Adrenal gland (tissue), 12 donors: Measurements from ENCODE around the gene GUCA1A. TPM values are rescaled to one million over a fixed set of nuclear protein-coding genes. Genes with fewer than 3 reads are reported as not detected.

Experiments
- DNase-seq, 7 donors: peaks; one replicate each; pipeline ENCODE4 v3.0.0-alpha.2; 2019 to 2020
- H3K27ac ChIP-seq, 5 donors: fragments of 200-600 bp; sonication (generic) in 4 of 5; 1 replicate in 3 of 5; 2 replicates in 2 of 5; pipeline versions ENCODE4 v1.5.1 to v1.8.0; 2016 to 2020; ENCODE audit warnings: mild to moderate bottlenecking in 1 of 5
- H3K27me3 ChIP-seq: fragments of 200-600 bp; 2 replicates; pipeline ENCODE4 v1.8.0; 2021
- H3K36me3 ChIP-seq, 2 donors: fragments of 200-600 bp; replicated peaks in 1 of 2; 1 replicate in 1 of 2; 2 replicates in 1 of 2; pipeline versions ENCODE4 v1.5.1 to v1.8.0; 2018 to 2022
- H3K4me1 ChIP-seq, 2 donors: fragments of 200-600 bp; replicated peaks in 1 of 2; 1 replicate in 1 of 2; 2 replicates in 1 of 2; pipeline versions ENCODE4 v1.5.1 to v1.8.0; 2018 to 2021
- H3K4me3 ChIP-seq, 4 donors: fragments of 200-600 bp; sonication (generic) in 3 of 4; one replicate each; pipeline ENCODE4 v1.5.1; 2016 to 2018
- H3K9me3 ChIP-seq, 3 donors: fragments of 200-600 bp; sonication (generic) in 1 of 3; replicated peaks in 1 of 3; 1 replicate in 2 of 3; 2 replicates in 1 of 3; pipeline versions ENCODE4 v1.5.1 to v1.8.0; 2016 to 2021
- POLR2A ChIP-seq, 2 donors: fragments of 450-650 bp; IDR thresholded peaks; one replicate each; pipeline ENCODE4 v1.6.1; 2017; ENCODE audit warnings: antibody characterized with exemption in 2 of 2, mild to moderate bottlenecking in 2 of 2, moderate library complexity in 1 of 2
- WGBS, 4 donors: extraction: QIAGEN DNeasy Blood & Tissue Kit in 2 of 4; methylation state at CpG; one replicate each; pipeline versions ENCODE4 v1.1.5 to v1.1.7; 2013 to 2017; 5-methylcytosine and 5-hydroxymethylcytosine counted together
- intact Hi-C, 2 donors: fragments of 100-400 bp; cut with DNase I; formaldehyde crosslinking; loops; one replicate each; pipeline versions ENCODE4 v1.14.1 to v1.15.0; 2022 to 2023
- polyA plus RNA-seq, 3 donors: library from polyadenylated mRNA; stranded (reverse); fragments of 200-250 nt in 2 of 3; fragments of 350-450 nt in 1 of 3; fragmentation: Illumina TruSeq in 1 of 3; extraction: RNeasy Lipid Tissue Mini Kit (QIAGEN cat#74804) in 1 of 3; gene quantifications; one replicate each; pipeline ENCODE4 v1.2.3, GENCODE V29; 2013 to 2014
- total RNA-seq, 9 donors: library from RNA; depleted of rRNA in 4 of 9; stranded (reverse); fragments of >200 nt in 4 of 9; fragments of 120-200 nt in 1 of 9; fragmentation: NEBNext Ultra II Directional in 1 of 9; extraction: Animal tissue kit (Norgen Biotek cat#: 25700) in 1 of 9; gene quantifications; one replicate each; pipeline versions ENCODE4 v1.1.0 to v1.2.4, GENCODE V29; 2013 to 2023
- TF ChIP-seq, protein P1 (sequence below), 6 experiments: fragments of 450-650 bp in 4 of 6; fragments of 200-600 bp in 2 of 6; sonication (generic) in 1 of 6; IDR thresholded peaks; 1 replicate in 5 of 6; 2 replicates in 1 of 6; pipeline versions ENCODE4 v1.5.1 to v1.8.0; 2016 to 2021; ENCODE audit warnings: antibody characterized with exemption in 6 of 6, mild to moderate bottlenecking in 2 of 6, moderate library complexity in 1 of 6
- donor health status: healthy with polysubstance abuse.
- donor health status: Bipolar disorder and iron deficiency.
- donor health status: DM: yes; HTN: yes; CAD: no.
- donor health status: DM: no; HTN: no; CAD: no.
- donor health status: DM: no; HTN: no; CAD: no.
- donor health status: DM: yes; HTN: yes; CAD: no.

GUCA1A gene
- total and polyA plus RNA-seq, 12 donors = 0.17 TPM; not detected in 11

DNA sequence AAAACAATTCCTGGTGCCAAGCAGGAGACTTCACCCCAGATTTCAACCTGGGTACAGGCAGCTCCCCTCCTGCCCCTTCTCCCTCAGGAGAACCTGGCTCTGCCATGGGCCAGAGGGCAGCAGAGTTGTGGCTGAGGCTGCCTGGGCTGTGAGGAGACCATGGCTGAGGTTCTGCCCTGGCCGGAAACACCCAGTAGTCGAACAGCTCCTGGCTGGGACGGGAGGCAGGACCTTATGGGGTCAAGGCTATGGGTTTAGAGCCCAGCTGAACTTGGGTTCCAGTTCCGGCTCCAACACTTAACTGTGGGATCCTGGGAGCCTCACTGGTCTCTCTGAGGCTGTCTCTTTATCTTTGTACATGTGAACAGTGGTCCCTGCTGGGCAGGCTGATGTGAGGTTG is 39.2 kb upstream of the GUCA1A start:
- no peak for DNase-seq
- 57 to 89% (median 65%) methylated on average over 4 of the region's 4 CpGs; no CpG with 5 or more reads in 1 of the 4 donors for WGBS, 4 donors
- Histone ChIP-seq H3K9me3 (no peaks in the 10 kb centered on the region), H3K4me3 (no peak overlapping the region), H3K27me3 (no peaks in the 10 kb centered on the region), H3K36me3 (no peaks in the 10 kb centered on the region), H3K27ac (no peak overlapping the region), H3K4me1 (peaks cover 0 to 11% of the 10 kb centered on the region in 2 donors)
- TF ChIP-seq, protein P1, sequence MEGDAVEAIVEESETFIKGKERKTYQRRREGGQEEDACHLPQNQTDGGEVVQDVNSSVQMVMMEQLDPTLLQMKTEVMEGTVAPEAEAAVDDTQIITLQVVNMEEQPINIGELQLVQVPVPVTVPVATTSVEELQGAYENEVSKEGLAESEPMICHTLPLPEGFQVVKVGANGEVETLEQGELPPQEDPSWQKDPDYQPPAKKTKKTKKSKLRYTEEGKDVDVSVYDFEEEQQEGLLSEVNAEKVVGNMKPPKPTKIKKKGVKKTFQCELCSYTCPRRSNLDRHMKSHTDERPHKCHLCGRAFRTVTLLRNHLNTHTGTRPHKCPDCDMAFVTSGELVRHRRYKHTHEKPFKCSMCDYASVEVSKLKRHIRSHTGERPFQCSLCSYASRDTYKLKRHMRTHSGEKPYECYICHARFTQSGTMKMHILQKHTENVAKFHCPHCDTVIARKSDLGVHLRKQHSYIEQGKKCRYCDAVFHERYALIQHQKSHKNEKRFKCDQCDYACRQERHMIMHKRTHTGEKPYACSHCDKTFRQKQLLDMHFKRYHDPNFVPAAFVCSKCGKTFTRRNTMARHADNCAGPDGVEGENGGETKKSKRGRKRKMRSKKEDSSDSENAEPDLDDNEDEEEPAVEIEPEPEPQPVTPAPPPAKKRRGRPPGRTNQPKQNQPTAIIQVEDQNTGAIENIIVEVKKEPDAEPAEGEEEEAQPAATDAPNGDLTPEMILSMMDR (IDR thresholded peaks at IDR 0.05) = no peak
- no peak for TF ChIP-seq POLR2A (IDR thresholded peaks at IDR 0.05)
- intact Hi-C loops = no loop called here

DNA sequence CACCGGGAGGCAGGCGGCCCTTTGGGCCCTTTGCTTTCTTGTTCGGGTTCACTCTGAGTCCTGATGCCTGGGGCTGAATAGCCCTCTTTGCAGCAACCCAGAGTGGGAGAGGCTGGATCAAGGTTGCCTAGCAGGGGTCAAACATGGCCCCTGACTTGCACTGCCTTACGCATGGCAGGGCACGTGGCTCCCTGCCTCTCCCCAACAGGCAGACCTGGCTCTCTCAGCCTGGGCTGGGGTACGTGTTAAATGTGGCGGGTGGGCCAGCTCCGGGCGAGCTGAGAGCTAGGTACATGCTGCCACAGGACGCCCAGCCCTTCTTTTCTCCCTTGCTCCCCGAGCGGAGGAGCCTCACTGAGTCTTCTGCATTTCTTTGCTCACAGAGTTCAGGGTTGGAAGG is 38.0 kb upstream of the GUCA1A start:
- no peaks in the 10 kb centered on the region for H3K27me3 ChIP-seq
- H3K27ac ChIP-seq = no peak overlapping the region
- H3K36me3 ChIP-seq = no peaks in the 10 kb centered on the region
- no peaks in the 10 kb centered on the region for H3K9me3 ChIP-seq
- H3K4me1 ChIP-seq = peaks cover 0 to 11% of the 10 kb centered on the region in 2 donors
- DNase-seq = no peak
- 87 to 94% (median 92%) methylated on average over 9 to 12 of the region's 12 CpGs for WGBS, 4 donors
- no peak overlapping the region for H3K4me3 ChIP-seq
- TF ChIP-seq, protein P1 (IDR thresholded peaks at IDR 0.05) = no peak
- TF ChIP-seq POLR2A (IDR thresholded peaks at IDR 0.05) = no peak
- intact Hi-C loops = no loop called here

DNA sequence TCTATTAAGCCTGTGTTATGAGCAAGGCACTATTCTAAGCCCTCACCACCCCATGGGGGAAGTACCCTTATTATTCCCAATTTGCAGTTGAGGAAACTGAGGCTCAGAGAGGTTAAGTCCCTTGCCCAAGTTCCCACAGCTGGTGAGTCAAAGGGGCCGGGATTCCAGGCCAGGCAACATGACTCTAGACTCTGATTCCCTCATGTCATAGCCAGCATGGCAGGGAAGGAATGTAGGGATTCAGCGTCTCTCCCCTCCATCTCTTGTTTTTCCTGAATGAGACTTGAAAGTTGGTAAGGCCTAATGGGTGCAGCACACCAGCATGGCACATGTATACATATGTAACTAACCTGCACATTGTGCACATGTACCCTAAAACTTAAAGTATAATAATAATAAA is 37.4 kb upstream of the GUCA1A start:
- intact Hi-C loops = no loop called here
- Histone ChIP-seq H3K36me3 (no peaks in the 10 kb centered on the region), H3K27me3 (no peaks in the 10 kb centered on the region), H3K9me3 (no peaks in the 10 kb centered on the region), H3K27ac (no peak overlapping the region), H3K4me3 (no peak overlapping the region), H3K4me1 (peaks cover 0 to 16% of the 10 kb centered on the region in 2 donors)
- DNase-seq = no peak
- no peak for TF ChIP-seq POLR2A (IDR thresholded peaks at IDR 0.05)
- TF ChIP-seq, protein P1 (IDR thresholded peaks at IDR 0.05) = no peak
- 87 to 98% (median 90%) methylated on average over 2 of the region's 2 CpGs for WGBS, 4 donors

DNA sequence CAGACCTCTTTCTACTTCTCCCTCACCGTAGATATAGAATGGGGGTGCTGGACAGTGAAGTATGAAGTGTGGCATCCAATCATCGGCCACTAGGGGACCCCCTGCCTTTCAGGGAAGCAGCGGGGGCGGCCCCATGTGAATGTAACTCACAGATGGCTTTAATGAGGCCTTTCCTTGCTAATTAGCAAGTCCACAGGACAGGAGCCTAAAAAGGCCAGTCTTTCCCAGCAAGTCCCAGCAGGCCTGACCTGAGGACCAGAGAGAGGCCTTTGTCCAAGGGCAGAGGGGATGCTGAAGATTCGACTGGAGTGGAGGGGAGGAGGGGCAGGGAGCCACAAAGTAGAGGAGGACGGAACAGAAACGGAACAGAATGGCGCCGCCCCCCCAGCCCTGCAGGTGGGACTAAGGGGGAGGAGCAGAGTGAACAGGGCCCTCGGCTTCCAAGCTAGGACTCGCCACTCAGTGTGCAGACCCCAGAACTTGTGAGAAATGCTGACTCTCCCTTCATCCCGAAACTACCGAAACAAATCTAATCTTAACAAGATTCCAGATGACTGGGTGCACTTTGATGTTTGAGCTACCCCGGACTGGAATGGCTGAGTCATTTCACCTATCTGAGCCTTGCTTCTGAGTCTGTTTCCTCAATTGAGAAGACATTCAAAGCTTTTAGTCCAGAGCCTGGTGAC is 36.5 kb upstream of the GUCA1A start:
- DNase-seq = peak in 3 of 7 donors; percentile 15 to 33 (median 27)
- no peak overlapping the region for H3K4me3 ChIP-seq
- H3K9me3 ChIP-seq = no peaks in the 10 kb centered on the region
- H3K4me1 ChIP-seq = peaks cover 3 to 26% of the 10 kb centered on the region in 2 donors
- peak overlapping the region in 1 of 5 donors; percentile 73 for H3K27ac ChIP-seq
- H3K36me3 ChIP-seq = no peaks in the 10 kb centered on the region
- no peaks in the 10 kb centered on the region for H3K27me3 ChIP-seq
- intact Hi-C loops = no loop called here
- 54 to 68% (median 57%) methylated on average over 13 to 14 of the region's 14 CpGs for WGBS, 4 donors
- TF ChIP-seq, protein P1 (IDR thresholded peaks at IDR 0.05) = no peak
- TF ChIP-seq POLR2A (IDR thresholded peaks at IDR 0.05) = no peak
